HepG2 (cell line): ENCODE data around the gene PLA2G4D. TPM values are rescaled to one million over a fixed set of nuclear protein-coding genes. Genes with fewer than 3 reads are reported as not detected.

Experiments used
- ATAC-seq: fragments of 200-7000 bp; cut with Tn5 transposase; 3 replicates; pipeline ENCODE4 v1.9.1; 2020; ENCODE audit warnings: mild to moderate bottlenecking, moderate library complexity
- BruUV-seq: library from RNA; stranded (reverse); fragments of 400-500 nt; replicated peaks from 2 replicates; lab custom pipeline; 2021; lab: Mats Ljungman, UMichigan
- CTCF ChIA-PET: fragments of 300-600 bp; formaldehyde crosslinking; extraction: SDS; loops from one replicate; lab custom pipeline; 2021; ENCODE audit warnings: low total read pairs, inconsistent platforms, low intra/inter-chr PET ratio; lab: Yijun Ruan, JAX
- POLR2A ChIA-PET: fragments of 350-600 bp; sonication (Branson Sonifier 250); formaldehyde crosslinking; loops from one replicate; lab custom pipeline; 2020; ENCODE audit warnings: antibody characterized with exemption, inconsistent platforms; lab: Yijun Ruan, JAX
- DNase-seq: peaks from one replicate; pipeline ENCODE4 v3.0.0-alpha.2; 2015; ENCODE audit warnings: low spot score
- FAIRE-seq: peaks from 3 replicates; lab custom pipeline; 2011; peaks lifted over from hg19 to GRCh38; lab: Jason Lieb, UNC
- H2AFZ ChIP-seq: one replicate; pipeline ENCODE4 v1.6.1; 2011; ENCODE audit warnings: low read length, inconsistent platforms
- H3K27ac ChIP-seq: fragments of 300-600 bp; 3 replicates; pipeline ENCODE4 v1.8.0; 2011; ENCODE audit warnings: mixed run types, mild to moderate bottlenecking, mixed read lengths, low read length, inconsistent platforms; ENCODE audit not compliant: insufficient read depth; ENCODE audit errors: extremely low read length
- H3K27me3 ChIP-seq, 2 experiments: fragments of 200-600 bp in 1 of 2; 2 replicates in 1 of 2; 3 replicates in 1 of 2; pipeline versions ENCODE4 v1.6.0 to v1.8.0; 2011; ENCODE audit warnings: low read length in 2 of 2, mild to moderate bottlenecking in 2 of 2, moderate library complexity in 2 of 2, inconsistent platforms in 1 of 2; ENCODE audit not compliant: insufficient read depth in 2 of 2, control insufficient read depth in 1 of 2
- H3K36me3 ChIP-seq, 2 experiments: fragments of 200-600 bp in 1 of 2; replicated peaks in 1 of 2; 2 replicates in 1 of 2; 3 replicates in 1 of 2; pipeline versions ENCODE4 v1.5.1 to v1.8.0; 2011; ENCODE audit warnings: low read length in 2 of 2, inconsistent platforms in 1 of 2; ENCODE audit not compliant: insufficient read depth in 2 of 2, control insufficient read depth in 1 of 2
- H3K4me1 ChIP-seq: 2 replicates; pipeline ENCODE4 v1.5.1; 2012; ENCODE audit warnings: low read length, inconsistent platforms; ENCODE audit not compliant: insufficient read depth
- H3K4me2 ChIP-seq: 2 replicates; pipeline ENCODE4 v1.6.0; 2011; ENCODE audit warnings: low read depth, low read length, inconsistent platforms
- H3K4me3 ChIP-seq, 3 experiments: fragments of 200-600 bp in 1 of 3; sonication (generic), shearing (Covaris generic) in 1 of 3; replicated peaks in 1 of 3; 2 replicates each; pipeline ENCODE4 v1.5.1; 2011 to 2016; ENCODE audit warnings: low read length in 3 of 3, inconsistent platforms in 2 of 3, low read depth in 2 of 3, mild to moderate bottlenecking in 2 of 3, control low read depth in 1 of 3, mixed read lengths in 1 of 3; ENCODE audit not compliant: insufficient read depth in 1 of 3
- H3K79me2 ChIP-seq: one replicate; pipeline ENCODE4 v1.6.1; 2011; ENCODE audit warnings: low read length, inconsistent platforms; ENCODE audit not compliant: insufficient read depth
- H3K9ac ChIP-seq: 2 replicates; pipeline ENCODE4 v1.6.0; 2011; ENCODE audit warnings: mild to moderate bottlenecking, low read depth, low read length, inconsistent platforms; ENCODE audit not compliant: insufficient read depth
- H3K9me3 ChIP-seq: 2 replicates; pipeline ENCODE4 v1.5.1; 2012; ENCODE audit warnings: mild to moderate bottlenecking, low read length
- H4K20me1 ChIP-seq: 2 replicates; pipeline ENCODE4 v1.6.0; 2011; ENCODE audit warnings: inconsistent platforms, mild to moderate bottlenecking, low read length, moderate library complexity; ENCODE audit not compliant: insufficient read depth
- CEBPB ChIP-seq: IDR thresholded peaks from 2 replicates; pipeline ENCODE4 v1.6.1; 2011; ENCODE audit warnings: low read depth, low read length, improper control_type of control experiment, borderline replicate concordance
- CEBPG ChIP-seq: IDR thresholded peaks from 2 replicates; pipeline ENCODE4 v1.6.1; 2016
- GABPA ChIP-seq, 2 experiments: IDR thresholded peaks; 2 replicates each; pipeline ENCODE4 v1.6.1; 2011 to 2016; ENCODE audit warnings: low read depth in 2 of 2, low read length in 1 of 2, missing biosample characterization in 1 of 2, missing genetic modification characterization in 1 of 2
- GABPB1 ChIP-seq: IDR thresholded peaks from 2 replicates; pipeline ENCODE4 v1.6.1; 2016; ENCODE audit warnings: mild to moderate bottlenecking, missing genetic modification reagents, moderate library complexity, missing compliant biosample characterization
- GLMP ChIP-seq: sonication (generic); formaldehyde crosslinking; IDR thresholded peaks from 2 replicates; pipeline ENCODE4 v1.9.0; 2021; ENCODE audit warnings: missing genetic modification reagents, mild to moderate bottlenecking, borderline replicate concordance
- LCORL ChIP-seq, 2 experiments: fragments of 450-650 bp in 1 of 2; sonication (generic) in 1 of 2; formaldehyde crosslinking in 1 of 2; IDR thresholded peaks; 2 replicates each; pipeline versions ENCODE4 v1.5.0 to v1.6.1; 2017 to 2020; ENCODE audit warnings: antibody characterized with exemption in 1 of 2, missing genetic modification reagents in 1 of 2
- NFKBIZ ChIP-seq: IDR thresholded peaks from 2 replicates; pipeline ENCODE4 v1.6.1; 2018; ENCODE audit warnings: missing genetic modification reagents, missing compliant biosample characterization
- PRDM4 ChIP-seq: sonication (generic); formaldehyde crosslinking; IDR thresholded peaks from 2 replicates; pipeline ENCODE4 v1.9.0; 2021; ENCODE audit warnings: missing genetic modification reagents, borderline replicate concordance
- PRMT3 ChIP-seq: sonication (generic); formaldehyde crosslinking; IDR thresholded peaks from 2 replicates; pipeline ENCODE4 v1.8.1; 2022; ENCODE audit warnings: low read depth, mild to moderate bottlenecking, moderate library complexity, missing genetic modification reagents, borderline replicate concordance
- RFXAP ChIP-seq: sonication (generic); formaldehyde crosslinking; IDR thresholded peaks from 2 replicates; pipeline ENCODE4 v1.4.0; 2020; ENCODE audit warnings: missing genetic modification reagents, borderline replicate concordance
- SAP130 ChIP-seq: IDR thresholded peaks from 2 replicates; pipeline ENCODE4 v1.6.1; 2016; ENCODE audit warnings: low read depth
- ZFY ChIP-seq: sonication (generic); formaldehyde crosslinking; IDR thresholded peaks from 2 replicates; pipeline ENCODE4 v1.4.0; 2020; ENCODE audit warnings: missing genetic modification reagents
- ZNF569 ChIP-seq: sonication (generic); formaldehyde crosslinking; IDR thresholded peaks from 2 replicates; pipeline ENCODE4 v1.5.0; 2020; ENCODE audit warnings: mild to moderate bottlenecking, missing genetic modification reagents, moderate library complexity, borderline replicate concordance
- WGBS: methylation state at CpG from one replicate; pipeline ENCODE4 v1.1.6; 2017; ENCODE audit warnings: low lambda C conversion rate; 5-methylcytosine and 5-hydroxymethylcytosine counted together
- in situ Hi-C: cut with HindIII; loops from 2 replicates; pipeline ENCODE4 v1.10.0; 2017; ENCODE audit warnings: low pct_unique_long_range_greater_than_20kb; ENCODE audit not compliant: extremely low pct_ligation_motif_present
- intact Hi-C: fragments of 100-400 bp; cut with micrococcal nuclease; formaldehyde crosslinking; loops from one replicate; pipeline ENCODE4 v1.10.0; 2022; ENCODE audit not compliant: unreplicated experiment
- polyA plus RNA-seq, 8 experiments: library from polyadenylated mRNA; depleted of rRNA in 3 of 8; stranded (reverse) in 7 of 8; unstranded in 1 of 8; fragments of >200 nt; fragmentation: Illumina TruSeq in 4 of 8; extraction: Trizol in 4 of 8; gene quantifications; 2 replicates each; pipeline versions ENCODE4 v1.2.1 to v1.2.3, GENCODE V29; 2011 to 2016; ENCODE audit warnings: low read depth in 4 of 8, missing spikeins in 1 of 8, mixed read lengths in 1 of 8; ENCODE audit not compliant: insufficient read depth in 1 of 8
- total RNA-seq, 5 experiments: library from RNA; depleted of rRNA; stranded (reverse); fragments of >200 nt; fragmentation: Illumina TruSeq; extraction: Trizol; gene quantifications; 2 replicates each; pipeline ENCODE4 v1.2.3, GENCODE V29; 2016; ENCODE audit warnings: low read depth in 1 of 5

Gene PLA2G4D
- total and polyA plus RNA-seq, 2 of the 13 experiments (the other 11 are each of a cell fraction or from before 2014, with no cell fraction given) = 0.04 to 0.21 TPM

GRCh38 chr15:42036112-42036905 is 58.1 kb downstream of the PLA2G4D start:
- WGBS = 72% methylated on average over 10 of the region's 45 CpGs
- intact Hi-C loops = no loop called here
- H3K36me3 ChIP-seq = no peaks in the 10 kb centered on the region
- no peak; the same call in 2 of the 3 replicates for ATAC-seq
- no TSS peak for BruUV-seq
- H4K20me1 ChIP-seq = no peaks in the 10 kb centered on the region
- peaks cover 0 to 7% of the 10 kb centered on the region in 2 experiments; a peak in 1 of 5 replicates for H3K27me3 ChIP-seq
- ChIA-PET CTCF (no interaction called here), POLR2A (interaction anchor here (1.0 kb wide), 1 partner anchor 10 kb away, joined by 3 read pairs; no protein-coding TSS in a partner anchor)
- H3K27ac ChIP-seq = no peak overlapping the region
- FAIRE-seq = no peak
- 0 out of 2 replicates have a peak, but pooled peaks cover 4% of the 10 kb centered on the region for H3K9me3 ChIP-seq
- H3K4me1 ChIP-seq = peaks cover 36% of the 10 kb centered on the region
- no peak for DNase-seq
- no peak overlapping the region for H3K4me2 ChIP-seq
- TF ChIP-seq RFXAP = no peak
- no peak for TF ChIP-seq LCORL (IDR thresholded peaks at IDR 0.05)
- no peak for TF ChIP-seq LCORL (CRISPR knock-in tag; IDR thresholded peaks at IDR 0.05)
- TF ChIP-seq PRMT3 (CRISPR knock-in tag) = no peak
- no peak overlapping the region for H3K4me3 ChIP-seq
- no peak overlapping the region for H2AFZ ChIP-seq
- no peaks in the 10 kb centered on the region for H3K79me2 ChIP-seq
- no peak overlapping the region for H3K9ac ChIP-seq
- in situ Hi-C loops = no loop called here

GRCh38 chr15:42035435-42035761 is 59.0 kb downstream of the PLA2G4D start:
- in situ Hi-C loops = no loop called here
- H3K4me2 ChIP-seq = peak overlapping the region; percentile 73
- POLR2A ChIA-PET = interaction anchor here (1.0 kb wide), 1 partner anchor 11 kb away, joined by 3 read pairs; no protein-coding TSS in a partner anchor
- 0 out of 2 replicates have a peak, but pooled peaks have one; percentile 32 for TF ChIP-seq ZFY
- TF ChIP-seq NFKBIZ (CRISPR knock-in tag) = peak; percentile 36; the same call in 1 of the 2 replicates
- peak; percentile 19; the same call in 1 of the 2 replicates for TF ChIP-seq GABPB1 (CRISPR knock-in tag)
- TF ChIP-seq CEBPB = peak; percentile 55; the same call in 1 of the 2 replicates
- TF ChIP-seq GLMP (CRISPR knock-in tag) = no peak
- no peak for TF ChIP-seq ZNF569
- 0 out of 2 replicates have a peak, but pooled peaks have one; percentile 10 for TF ChIP-seq SAP130
- no peak for TF ChIP-seq GABPA (IDR thresholded peaks at IDR 0.05; ENCODE audit: low read depth, low read length)
- TF ChIP-seq GABPA (CRISPR knock-in tag; IDR thresholded peaks at IDR 0.05; ENCODE audit: low read depth) = peak; percentile 47; the same call in 1 of the 2 replicates
- peak; percentile 66 for TF ChIP-seq CEBPG
- TF ChIP-seq PRDM4 (CRISPR knock-in tag) = no peak

More at GRCh38 chr15:42035435-42035761, 59.0 kb downstream of the PLA2G4D start:
- H3K79me2 ChIP-seq = no peaks in the 10 kb centered on the region
- H2AFZ ChIP-seq = peak overlapping the region; percentile 39
- FAIRE-seq (peak; percentile 12), ATAC-seq (peak; percentile 71), DNase-seq (no peak)
- peaks cover 36% of the 10 kb centered on the region for H3K4me1 ChIP-seq
- no TSS peak for BruUV-seq
- no peak overlapping the region for H3K4me3 ChIP-seq
- H3K27ac ChIP-seq = no peak overlapping the region
- no peaks in the 10 kb centered on the region for H3K36me3 ChIP-seq
- intact Hi-C loops = no loop called here
- H3K9me3 ChIP-seq = 0 out of 2 replicates have a peak, but pooled peaks cover 4% of the 10 kb centered on the region
- H3K9ac ChIP-seq = 0 out of 2 replicates have a peak overlapping the region, but pooled peaks have one; percentile 20
- CTCF ChIA-PET = no interaction called here
- 0% methylated on average over 3 of the region's 3 CpGs for WGBS
- H4K20me1 ChIP-seq = no peaks in the 10 kb centered on the region
- H3K27me3 ChIP-seq = peaks cover 0 to 7% of the 10 kb centered on the region in 2 experiments; a peak in 1 of 5 replicates
